Ovary (tissue), 9 donors: ENCODE results near the gene UGT1A10. TPM values are rescaled to one million over a fixed set of nuclear protein-coding genes. Genes with fewer than 3 reads are reported as not detected.

Experiments
- DNase-seq, 5 donors: peaks; one replicate each; pipeline ENCODE4 v3.0.0-alpha.2; 2019 to 2020
- H3K27ac ChIP-seq, 2 donors: fragments of 200-600 bp; one replicate each; pipeline versions ENCODE4 v1.5.1 to v1.8.0; 2019 to 2022
- H3K27me3 ChIP-seq: fragments of 200-600 bp; one replicate; pipeline ENCODE4 v1.8.0; 2022
- H3K36me3 ChIP-seq: fragments of 200-600 bp; sonication (generic); one replicate; pipeline ENCODE4 v1.5.1; 2019
- H3K4me1 ChIP-seq: one replicate; pipeline ENCODE4 v1.8.1; 2013; ENCODE audit warnings: mild to moderate bottlenecking, moderate library complexity; ENCODE audit not compliant: insufficient read depth
- H3K4me3 ChIP-seq: fragments of 200-600 bp; sonication (generic); one replicate; pipeline ENCODE4 v1.5.1; 2017
- H3K9me3 ChIP-seq, 2 donors: fragments of 200-600 bp in 1 of 2; sonication (generic) in 1 of 2; one replicate each; pipeline versions ENCODE4 v1.5.1 to v1.8.1; 2013 to 2019; ENCODE audit warnings: mild to moderate bottlenecking in 1 of 2, moderate library complexity in 1 of 2
- CTCF ChIP-seq, 3 donors: fragments of 450-650 bp in 2 of 3; fragments of 200-600 bp in 1 of 3; IDR thresholded peaks; one replicate each; pipeline versions ENCODE4 v1.5.1 to v1.8.0; 2016 to 2022; ENCODE audit warnings: antibody characterized with exemption in 3 of 3, mild to moderate bottlenecking in 1 of 3
- EP300 ChIP-seq: sonication (generic); formaldehyde crosslinking; IDR thresholded peaks from one replicate; pipeline ENCODE4 v1.6.1; 2017; ENCODE audit warnings: antibody characterized with exemption
- POLR2A ChIP-seq: fragments of 450-650 bp; IDR thresholded peaks from one replicate; pipeline ENCODE4 v1.6.1; 2017; ENCODE audit warnings: antibody characterized with exemption, mild to moderate bottlenecking, moderate library complexity
- WGBS, 3 donors: extraction: QIAGEN DNeasy Blood & Tissue Kit in 1 of 3; methylation state at CpG; one replicate each; pipeline versions ENCODE4 v1.1.5 to v1.1.7; 2013 to 2017; 5-methylcytosine and 5-hydroxymethylcytosine counted together
- intact Hi-C, 4 donors: fragments of 100-400 bp; cut with DNase I; formaldehyde crosslinking; loops; one replicate each; pipeline versions ENCODE4 v1.11.0 to v1.15.1; 2022 to 2023
- polyA plus RNA-seq, 2 donors: library from polyadenylated mRNA; stranded (reverse); fragments of 200-250 nt in 1 of 2; fragments of 350-450 nt in 1 of 2; fragmentation: Illumina TruSeq in 1 of 2; extraction: RNeasy Lipid Tissue Mini Kit (QIAGEN cat#74804) in 1 of 2; gene quantifications; one replicate each; pipeline ENCODE4 v1.2.3, GENCODE V29; 2013 to 2014
- total RNA-seq, 7 donors: library from RNA; depleted of rRNA in 2 of 7; stranded (reverse); fragments of >200 nt in 2 of 7; fragmentation: NEBNext Ultra II Directional in 3 of 7; extraction: Animal tissue kit (Norgen Biotek cat#: 25700) in 3 of 7; gene quantifications; one replicate each; pipeline versions ENCODE4 v1.1.0 to v1.2.4, GENCODE V29; 2016 to 2023
- donor health status: DM: no; HTN: no; CAD: no; lungs with moderate emphysema.
- donor health status: DM: no; HTN: no; CAD: no.
- donor health status: Bipolar disorder and iron deficiency.
- donor health status: DM: yes; HTN: yes; CAD: no.
- donor health status: DM: no; HTN: no; CAD: no.
- donor health status: DM: yes; HTN: yes; CAD: no.

UGT1A10 gene
- total and polyA plus RNA-seq, 9 donors, result not detected

- WGBS, 3 donors, result 79 to 90% (median 80%) methylated on average over 11 of the region's 11 CpGs
- no peaks in the 10 kb centered on the region for H3K27me3 ChIP-seq
Measured at GRCh38 chr2:233691443-233692433, 55.5 kb downstream of the UGT1A10 start.

GRCh38 chr2:233692648-233693047 lies 56.4 kb downstream of the UGT1A10 start, which contains the start of gene UGT1A6:
UGT1A6 (plus strand) TSS chr2:233692890; CDS start chr2:233693005, 115 bp downstream.
- 76 to 88% (median 85%) methylated on average over 4 of the region's 4 CpGs for WGBS, 3 donors
- intact Hi-C loops, result no loop called here
- Histone ChIP-seq H3K27ac (no peak within 1 kb of the TSS), H3K9me3 (no peaks in the 10 kb centered on the region), H3K4me1 (no peaks in the 10 kb centered on the region), H3K4me3 (no peak within 1 kb of the TSS), H3K27me3 (no peaks in the 10 kb centered on the region), H3K36me3 (no peaks in the 10 kb centered on the region)
- no peak for DNase-seq
- TF ChIP-seq EP300 (no peak), CTCF (IDR thresholded peaks at IDR 0.05) (no peak), POLR2A (no peak)

More at GRCh38 chr2:233691443-233692433, 55.5 kb downstream of the UGT1A10 start:
- Histone ChIP-seq H3K9me3 (no peaks in the 10 kb centered on the region), H3K27ac (no peak overlapping the region), H3K4me3 (no peak overlapping the region), H3K36me3 (no peaks in the 10 kb centered on the region), H3K4me1 (no peaks in the 10 kb centered on the region)
- DNase-seq, result no peak
- TF ChIP-seq CTCF (IDR thresholded peaks at IDR 0.05) (no peak), POLR2A (no peak)
- intact Hi-C loops, result no loop called here

GRCh38 chr2:233693963-233694362 lies 57.7 kb downstream of the UGT1A10 start:
- WGBS, 3 donors, result 73 to 84% (median 79%) methylated on average over 6 of the region's 6 CpGs
- H3K9me3 ChIP-seq, result no peaks in the 10 kb centered on the region
- H3K27ac ChIP-seq, result no peak overlapping the region
- intact Hi-C loops, result no loop called here
- no peak overlapping the region for H3K4me3 ChIP-seq
- no peak for DNase-seq
- H3K36me3 ChIP-seq, result no peaks in the 10 kb centered on the region
- TF ChIP-seq CTCF (IDR thresholded peaks at IDR 0.05) (no peak), EP300 (no peak), POLR2A (no peak)
- no peaks in the 10 kb centered on the region for H3K4me1 ChIP-seq
- no peaks in the 10 kb centered on the region for H3K27me3 ChIP-seq

- H3K36me3 ChIP-seq, result no peaks in the 10 kb centered on the region
- WGBS, 3 donors, result 62 to 80% (median 68%) methylated on average over 4 of the region's 4 CpGs
- TF ChIP-seq CTCF (IDR thresholded peaks at IDR 0.05), result no peak
- TF ChIP-seq POLR2A, result no peak
- TF ChIP-seq EP300, result no peak
- no peak overlapping the region for H3K27ac ChIP-seq
- intact Hi-C loops, result no loop called here
- no peaks in the 10 kb centered on the region for H3K4me1 ChIP-seq
- no peaks in the 10 kb centered on the region for H3K9me3 ChIP-seq
- DNase-seq, result no peak
- H3K4me3 ChIP-seq, result no peak overlapping the region
- no peaks in the 10 kb centered on the region for H3K27me3 ChIP-seq
Measured at GRCh38 chr2:233698740-233699139, 62.5 kb downstream of the UGT1A10 start.
